Lung (tissue), 13 donors: ENCODE data around the gene SLC19A1. TPM values are rescaled to one million over a fixed set of nuclear protein-coding genes. Genes with fewer than 3 reads are reported as not detected.

ENCODE experiments used
- ATAC-seq: fragments of 200-7000 bp; cut with Tn5 transposase; one replicate; pipeline ENCODE4 v1.9.1; 2020; ENCODE audit warnings: moderate number of reproducible peaks; ENCODE audit not compliant: insufficient read depth, low FRiP score
- DNase-seq, 3 donors: peaks; one replicate each; pipeline ENCODE4 v3.0.0-alpha.2; 2013 to 2017
- H3K27ac ChIP-seq, 2 donors: one replicate each; pipeline ENCODE4 v1.5.1; 2013; ENCODE audit warnings: mild to moderate bottlenecking in 2 of 2, moderate library complexity in 2 of 2, control low read depth in 1 of 2, inconsistent platforms in 1 of 2, low read depth in 1 of 2, low read length in 1 of 2
- H3K27me3 ChIP-seq, 3 donors: one replicate each; pipeline ENCODE4 v1.5.1; 2013; ENCODE audit warnings: low read length in 2 of 3; ENCODE audit not compliant: control insufficient read depth in 3 of 3, insufficient read depth in 3 of 3
- H3K36me3 ChIP-seq, 4 donors: one replicate each; pipeline ENCODE4 v1.5.1; 2013; ENCODE audit warnings: low read length in 4 of 4, mild to moderate bottlenecking in 1 of 4, moderate library complexity in 1 of 4; ENCODE audit not compliant: control insufficient read depth in 4 of 4, insufficient read depth in 4 of 4
- H3K4me1 ChIP-seq, 5 donors: one replicate each; pipeline ENCODE4 v1.5.1; 2013; ENCODE audit warnings: low read length in 5 of 5, mild to moderate bottlenecking in 2 of 5, moderate library complexity in 1 of 5; ENCODE audit not compliant: control insufficient read depth in 5 of 5, insufficient read depth in 5 of 5
- H3K4me3 ChIP-seq: one replicate; pipeline ENCODE4 v1.5.1; 2013; ENCODE audit warnings: mild to moderate bottlenecking, control low read depth, moderate library complexity
- H3K9ac ChIP-seq, 2 donors: one replicate each; pipeline ENCODE4 v1.5.1; 2013; ENCODE audit warnings: low read length in 2 of 2, control low read depth in 1 of 2; ENCODE audit not compliant: insufficient read depth in 1 of 2
- H3K9me3 ChIP-seq, 4 donors: one replicate each; pipeline ENCODE4 v1.5.1; 2013; ENCODE audit warnings: low read length in 3 of 4, mild to moderate bottlenecking in 1 of 4, moderate library complexity in 1 of 4; ENCODE audit not compliant: control insufficient read depth in 4 of 4, insufficient read depth in 3 of 4
- WGBS, 2 donors: extraction: QIAGEN DNeasy Blood & Tissue Kit; methylation state at CpG; one replicate each; pipeline ENCODE4 v1.1.7; 2013; 5-methylcytosine and 5-hydroxymethylcytosine counted together
- polyA plus RNA-seq, 2 donors: library from polyadenylated mRNA; stranded (reverse); fragments of 200-250 nt; gene quantifications; one replicate each; pipeline ENCODE4 v1.2.1, GENCODE V29; 2013
- small RNA-seq: library from RNA; depleted of rRNA; stranded (forward); fragments of <200 nt; gene quantifications from one replicate; pipeline ENCODE3, GENCODE V24; 2014; ENCODE audit warnings: low replicate concordance
- total RNA-seq, 2 donors: library from RNA; depleted of rRNA in 1 of 2; stranded (reverse); fragments of >200 nt in 1 of 2; gene quantifications; one replicate each; pipeline ENCODE4 v1.2.1, GENCODE V29; 2014 to 2021
- TF ChIP-seq, protein P1 (sequence below): IDR thresholded peaks from 2 replicates; pipeline ENCODE4 v1.5.1; 2012; ENCODE audit warnings: mild to moderate bottlenecking; ENCODE audit errors: control extremely low read depth, extremely low read depth
- donor health status: control.
- donor health status: control.
- donor health status: Bipolar disorder and iron deficiency.
- donor health status: healthy.
- donor health status: DM: yes; HTN: yes; CAD: no.

SLC19A1 gene
- total and polyA plus RNA-seq, 4 donors: 23.8 to 42.0 (median 26.2) TPM

DNA sequence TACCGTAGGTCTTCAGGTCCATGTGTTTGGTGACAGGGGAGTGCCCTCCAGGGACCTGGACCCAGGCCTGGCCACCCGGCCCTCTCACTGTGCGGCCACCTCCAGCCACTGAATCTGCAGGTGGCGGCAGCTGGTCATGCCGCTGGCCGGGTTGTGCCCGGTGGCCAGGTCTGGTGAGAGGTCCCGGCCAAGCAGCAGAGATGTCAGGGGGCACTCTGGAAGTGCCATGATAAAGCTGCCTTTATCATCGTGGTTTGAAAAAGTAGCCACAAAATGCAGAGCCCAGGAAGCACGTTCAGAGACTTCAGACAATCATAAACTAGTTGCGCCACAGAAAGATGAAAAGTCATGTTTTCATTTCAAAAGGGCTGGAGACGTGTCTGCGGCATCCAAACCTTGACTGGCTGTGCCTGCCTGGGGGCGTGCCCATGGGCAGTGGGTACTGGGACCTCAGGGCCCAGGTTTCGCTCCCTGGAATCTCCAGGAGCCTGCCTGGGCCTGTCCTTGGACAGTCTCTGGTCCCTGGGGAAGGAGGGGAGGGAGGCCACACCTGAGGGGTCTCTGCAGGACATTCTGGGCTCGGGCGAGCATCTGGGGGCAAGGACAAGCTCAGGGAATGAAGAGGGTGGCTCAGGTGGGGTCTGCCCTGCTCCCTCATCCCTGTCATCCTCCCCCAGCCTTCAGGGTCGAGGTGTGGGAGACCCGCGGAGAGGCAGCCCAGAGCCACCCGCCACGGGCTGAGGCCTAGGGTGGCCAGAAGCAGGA is 92.4 kb downstream of the SLC19A1 start:
- TF ChIP-seq, protein P1, sequence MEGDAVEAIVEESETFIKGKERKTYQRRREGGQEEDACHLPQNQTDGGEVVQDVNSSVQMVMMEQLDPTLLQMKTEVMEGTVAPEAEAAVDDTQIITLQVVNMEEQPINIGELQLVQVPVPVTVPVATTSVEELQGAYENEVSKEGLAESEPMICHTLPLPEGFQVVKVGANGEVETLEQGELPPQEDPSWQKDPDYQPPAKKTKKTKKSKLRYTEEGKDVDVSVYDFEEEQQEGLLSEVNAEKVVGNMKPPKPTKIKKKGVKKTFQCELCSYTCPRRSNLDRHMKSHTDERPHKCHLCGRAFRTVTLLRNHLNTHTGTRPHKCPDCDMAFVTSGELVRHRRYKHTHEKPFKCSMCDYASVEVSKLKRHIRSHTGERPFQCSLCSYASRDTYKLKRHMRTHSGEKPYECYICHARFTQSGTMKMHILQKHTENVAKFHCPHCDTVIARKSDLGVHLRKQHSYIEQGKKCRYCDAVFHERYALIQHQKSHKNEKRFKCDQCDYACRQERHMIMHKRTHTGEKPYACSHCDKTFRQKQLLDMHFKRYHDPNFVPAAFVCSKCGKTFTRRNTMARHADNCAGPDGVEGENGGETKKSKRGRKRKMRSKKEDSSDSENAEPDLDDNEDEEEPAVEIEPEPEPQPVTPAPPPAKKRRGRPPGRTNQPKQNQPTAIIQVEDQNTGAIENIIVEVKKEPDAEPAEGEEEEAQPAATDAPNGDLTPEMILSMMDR: no peak
- WGBS, 2 donors: 83 to 86% methylated on average over 22 of the region's 22 CpGs
- H3K27me3 ChIP-seq: peaks cover 0 to 3% (median 0%) of the 10 kb centered on the region in 3 donors
- H3K4me3 ChIP-seq: no peak overlapping the region
- H3K9me3 ChIP-seq: peaks cover 0 to 3% (median 2%) of the 10 kb centered on the region in 4 donors
- DNase-seq (no peak), ATAC-seq (no peak)
- H3K9ac ChIP-seq: no peak overlapping the region
- H3K36me3 ChIP-seq: peaks cover 0 to 3% (median 0%) of the 10 kb centered on the region in 4 donors
- peaks cover 0 to 22% (median 12%) of the 10 kb centered on the region in 5 donors for H3K4me1 ChIP-seq
- no peak overlapping the region for H3K27ac ChIP-seq

DNA sequence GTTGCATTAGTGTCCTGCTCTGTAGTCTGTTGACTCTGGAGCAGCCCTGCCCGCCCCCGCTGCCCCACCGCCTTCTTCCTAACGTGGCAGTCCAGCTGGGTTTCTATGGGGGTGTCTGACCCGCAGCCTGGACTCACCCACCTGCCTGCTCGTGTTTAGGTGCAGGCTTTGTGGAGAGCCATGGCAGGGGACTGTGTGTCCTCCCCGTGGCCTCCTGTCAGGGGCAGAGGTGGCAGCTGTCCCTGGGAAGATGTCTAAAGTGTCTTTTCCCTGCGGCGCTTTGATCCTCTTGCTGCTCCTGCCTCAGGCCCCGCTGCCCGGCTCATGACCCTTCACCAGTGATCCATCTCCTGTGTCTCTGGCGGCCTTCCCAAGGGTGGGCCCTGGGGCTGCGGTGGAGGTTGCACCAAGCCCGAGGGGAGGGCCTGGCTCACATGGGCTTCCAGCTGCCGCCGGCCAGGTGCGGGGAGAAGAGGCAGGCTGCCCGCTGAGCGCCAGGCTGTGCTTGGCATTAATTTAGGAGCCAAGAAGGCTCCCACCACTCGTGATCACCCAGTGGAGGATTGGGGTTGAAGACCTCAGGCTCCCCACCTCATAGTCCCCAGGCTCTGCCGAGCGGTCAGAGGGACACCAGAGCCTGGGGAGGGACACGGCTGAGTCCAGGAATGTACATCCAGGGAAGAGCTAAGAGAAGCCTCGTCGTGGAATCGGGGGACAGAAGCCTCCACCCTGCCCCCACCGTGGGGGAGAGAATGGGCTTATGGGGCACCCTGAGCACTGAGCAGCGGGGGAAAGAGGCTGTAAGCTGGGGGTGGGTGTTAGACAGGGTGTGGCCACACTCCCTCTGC is 93.2 kb downstream of the SLC19A1 start:
- H3K36me3 ChIP-seq: peaks cover 0 to 3% (median 0%) of the 10 kb centered on the region in 4 donors
- H3K27ac ChIP-seq: no peak overlapping the region
- peaks cover 0 to 3% (median 0%) of the 10 kb centered on the region in 3 donors for H3K27me3 ChIP-seq
- ATAC-seq: no peak
- H3K4me1 ChIP-seq: peaks cover 0 to 14% (median 5%) of the 10 kb centered on the region in 5 donors
- no peak overlapping the region for H3K9ac ChIP-seq
- WGBS, 2 donors: 82 to 90% methylated on average over 28 of the region's 28 CpGs
- DNase-seq: peak; percentile 33 to 49 (median 33)
- H3K4me3 ChIP-seq: no peak overlapping the region
- TF ChIP-seq, protein P1: no peak
- peaks cover 0 to 3% (median 2%) of the 10 kb centered on the region in 4 donors for H3K9me3 ChIP-seq

DNA sequence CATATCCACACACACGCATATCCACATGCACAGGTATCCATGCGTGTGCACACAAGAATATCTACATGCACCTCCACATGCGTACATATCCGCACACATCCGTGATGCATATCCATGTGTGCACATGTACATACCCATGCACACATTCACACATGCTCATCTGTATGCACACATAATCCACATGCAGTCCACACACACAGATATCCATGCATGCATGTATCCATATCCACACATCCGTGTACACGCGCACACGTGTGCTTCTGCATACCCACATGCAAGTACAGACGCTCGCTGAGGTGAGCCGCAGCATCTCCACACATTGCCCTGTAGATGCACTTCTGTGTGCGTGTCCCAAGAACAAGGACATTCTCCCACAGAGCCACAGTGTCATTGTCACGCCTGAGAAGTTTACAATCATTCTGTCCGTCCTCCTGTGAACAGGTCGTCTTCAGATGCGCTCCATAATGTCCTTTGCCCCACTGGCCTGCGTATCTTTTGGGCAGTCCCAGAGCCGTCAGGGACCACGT is 93.9 kb downstream of the SLC19A1 start:
- ATAC-seq (no peak), DNase-seq (no peak)
- Histone ChIP-seq H3K4me1 (peaks cover 0 to 8% (median 2%) of the 10 kb centered on the region in 5 donors), H3K36me3 (peaks cover 0 to 3% (median 0%) of the 10 kb centered on the region in 4 donors), H3K27me3 (peaks cover 0 to 3% (median 0%) of the 10 kb centered on the region in 3 donors), H3K4me3 (no peak overlapping the region), H3K9me3 (peaks cover 0 to 3% (median 2%) of the 10 kb centered on the region in 4 donors), H3K27ac (no peak overlapping the region), H3K9ac (no peak overlapping the region)
- TF ChIP-seq, protein P1: no peak
- 86 to 89% methylated on average over 20 of the region's 20 CpGs for WGBS, 2 donors

Small RNA genes lying within 50 kb of the gene (small RNA-seq; reads per million reads assigned to genes)
- gene MIR6815: not detected

Other genes with a start within 250 kb of the SLC19A1 start
- 100 to 1,000 TPM in 1 of 2 donors, 10 to 100 TPM in 1; 45.3 to 102 TPM for gene COL18A1, start 137.3 kb downstream of the SLC19A1 start, total RNA-seq
- gene COL18A1, start 137.3 kb downstream of the SLC19A1 start, polyA plus RNA-seq: 10 to 100 TPM; 42.7 to 46.3 TPM
- 1 to 10 TPM; 3.2 to 8.2 TPM for gene PCBP3, start 101.3 kb upstream of the SLC19A1 start, total RNA-seq
- gene PCBP3, start 101.3 kb upstream of the SLC19A1 start, polyA plus RNA-seq: 1 to 10 TPM; 1.6 to 3.0 TPM